Smooth muscle cell (in vitro differentiated cells): ENCODE results near the gene ARHGEF28. TPM values are rescaled to one million over a fixed set of nuclear protein-coding genes. Genes with fewer than 3 reads are reported as not detected.

Experiments used
- DNase-seq: peaks from one replicate; lab custom pipeline; 2025; ENCODE audit not compliant: unreplicated experiment; lab: John Stamatoyannopoulos, UW
- H2AFZ ChIP-seq: fragments of 200-600 bp; sonication (generic); 2 replicates; pipeline ENCODE4 v1.6.0; 2016; ENCODE audit warnings: antibody characterized with exemption, low read depth, mild to moderate bottlenecking
- H3F3A ChIP-seq: fragments of 200-600 bp; sonication (generic); 2 replicates; pipeline ENCODE4 v1.6.0; 2017; ENCODE audit warnings: antibody characterized with exemption, low read depth
- H3K27ac ChIP-seq: fragments of 200-600 bp; sonication (generic); 2 replicates; pipeline ENCODE4 v1.5.1; 2016; ENCODE audit warnings: low read depth, mild to moderate bottlenecking
- H3K27me3 ChIP-seq: fragments of 200-600 bp; sonication (generic); 2 replicates; pipeline ENCODE4 v1.6.1; 2016; ENCODE audit warnings: low read depth, mild to moderate bottlenecking
- H3K36me3 ChIP-seq: fragments of 200-600 bp; sonication (generic); 2 replicates; pipeline ENCODE4 v1.5.1; 2016; ENCODE audit warnings: low read depth
- H3K4me1 ChIP-seq: fragments of 200-600 bp; sonication (generic); 2 replicates; pipeline ENCODE4 v1.5.1; 2016; ENCODE audit warnings: low read depth
- H3K4me2 ChIP-seq: fragments of 200-600 bp; sonication (generic); 2 replicates; pipeline ENCODE4 v1.6.0; 2016; ENCODE audit warnings: mild to moderate bottlenecking
- H3K4me3 ChIP-seq: fragments of 200-600 bp; sonication (generic); 2 replicates; pipeline ENCODE4 v1.5.1; 2016; ENCODE audit warnings: mild to moderate bottlenecking
- H3K79me2 ChIP-seq: fragments of 200-600 bp; sonication (generic); 2 replicates; pipeline ENCODE4 v1.6.0; 2016; ENCODE audit warnings: low read depth, mild to moderate bottlenecking
- H3K9ac ChIP-seq: fragments of 200-600 bp; sonication (generic); 2 replicates; pipeline ENCODE4 v1.6.0; 2016; ENCODE audit warnings: low read depth
- H3K9me3 ChIP-seq: fragments of 200-600 bp; sonication (generic); replicated peaks from 2 replicates; pipeline ENCODE4 v1.5.1; 2016; ENCODE audit warnings: low read depth
- H4K20me1 ChIP-seq: fragments of 200-600 bp; sonication (generic); 2 replicates; pipeline ENCODE4 v1.6.0; 2016; ENCODE audit warnings: low read depth
- WGBS: methylation state at CpG from one replicate; pipeline ENCODE4 v1.1.7; 2016; ENCODE audit warnings: low lambda C conversion rate; 5-methylcytosine and 5-hydroxymethylcytosine counted together
- polyA plus RNA-seq: library from polyadenylated mRNA; unstranded; fragments of >200 nt; fragmentation: Nextera tagmentation; extraction: Ambion mirVana; gene quantifications from 2 replicates; pipeline ENCODE4 v1.2.1, GENCODE V29; 2016
- total RNA-seq: library from RNA; depleted of rRNA; stranded (reverse); fragments of >200 nt; gene quantifications from 2 replicates; pipeline ENCODE4 v1.2.3, GENCODE V29; 2014
- TF ChIP-seq, protein P1 (sequence below): fragments of 200-600 bp; sonication (generic); IDR thresholded peaks from 2 replicates; pipeline ENCODE4 v1.5.1; 2017; ENCODE audit warnings: borderline replicate concordance, mild to moderate bottlenecking, antibody characterized with exemption; ENCODE audit not compliant: insufficient read depth, poor library complexity, severe bottlenecking

ARHGEF28 gene
- total and polyA plus RNA-seq, 2 experiments from 2014 or later: 0.19 to 0.90 TPM

- DNase-seq: no peak
- 75% methylated on average over 3 of the region's 3 CpGs for WGBS
- Histone ChIP-seq H3F3A (no peaks in the 10 kb centered on the region), H4K20me1 (no peaks in the 10 kb centered on the region), H3K27ac (peak overlapping the region; percentile 16), H3K79me2 (no peaks in the 10 kb centered on the region), H3K4me2 (no peak overlapping the region), H3K4me3 (no peak overlapping the region), H3K9me3 (no peaks in the 10 kb centered on the region), H3K9ac (no peak overlapping the region), H3K36me3 (no peaks in the 10 kb centered on the region), H3K4me1 (no peaks in the 10 kb centered on the region), H2AFZ (no peak overlapping the region), H3K27me3 (peaks cover 33% of the 10 kb centered on the region)
- TF ChIP-seq, protein P1, sequence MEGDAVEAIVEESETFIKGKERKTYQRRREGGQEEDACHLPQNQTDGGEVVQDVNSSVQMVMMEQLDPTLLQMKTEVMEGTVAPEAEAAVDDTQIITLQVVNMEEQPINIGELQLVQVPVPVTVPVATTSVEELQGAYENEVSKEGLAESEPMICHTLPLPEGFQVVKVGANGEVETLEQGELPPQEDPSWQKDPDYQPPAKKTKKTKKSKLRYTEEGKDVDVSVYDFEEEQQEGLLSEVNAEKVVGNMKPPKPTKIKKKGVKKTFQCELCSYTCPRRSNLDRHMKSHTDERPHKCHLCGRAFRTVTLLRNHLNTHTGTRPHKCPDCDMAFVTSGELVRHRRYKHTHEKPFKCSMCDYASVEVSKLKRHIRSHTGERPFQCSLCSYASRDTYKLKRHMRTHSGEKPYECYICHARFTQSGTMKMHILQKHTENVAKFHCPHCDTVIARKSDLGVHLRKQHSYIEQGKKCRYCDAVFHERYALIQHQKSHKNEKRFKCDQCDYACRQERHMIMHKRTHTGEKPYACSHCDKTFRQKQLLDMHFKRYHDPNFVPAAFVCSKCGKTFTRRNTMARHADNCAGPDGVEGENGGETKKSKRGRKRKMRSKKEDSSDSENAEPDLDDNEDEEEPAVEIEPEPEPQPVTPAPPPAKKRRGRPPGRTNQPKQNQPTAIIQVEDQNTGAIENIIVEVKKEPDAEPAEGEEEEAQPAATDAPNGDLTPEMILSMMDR: no peak
Observed at GRCh38 chr5:73654171-73654811, 28.3 kb downstream of the ARHGEF28 start.

GRCh38 chr5:73654819-73655318 lies 28.9 kb downstream of the ARHGEF28 start:
- Histone ChIP-seq H3K4me2 (no peak overlapping the region), H3K36me3 (no peaks in the 10 kb centered on the region), H3K27me3 (peaks cover 27% of the 10 kb centered on the region), H3K4me1 (no peaks in the 10 kb centered on the region), H3K79me2 (no peaks in the 10 kb centered on the region), H3K4me3 (no peak overlapping the region), H3K27ac (no peak overlapping the region), H3K9me3 (no peaks in the 10 kb centered on the region), H3K9ac (no peak overlapping the region), H2AFZ (no peak overlapping the region), H3F3A (no peaks in the 10 kb centered on the region), H4K20me1 (no peaks in the 10 kb centered on the region)
- no peak for DNase-seq
- 86% methylated on average over 2 of the region's 2 CpGs for WGBS
- TF ChIP-seq, protein P1: no peak

- Histone ChIP-seq H3K4me3 (no peak overlapping the region), H3K27me3 (peaks cover 22% of the 10 kb centered on the region), H3K9me3 (no peaks in the 10 kb centered on the region), H3K27ac (no peak overlapping the region), H3K36me3 (no peaks in the 10 kb centered on the region), H3K79me2 (no peaks in the 10 kb centered on the region), H3K9ac (no peak overlapping the region), H3F3A (no peaks in the 10 kb centered on the region), H3K4me1 (no peaks in the 10 kb centered on the region), H2AFZ (no peak overlapping the region), H4K20me1 (no peaks in the 10 kb centered on the region), H3K4me2 (no peak overlapping the region)
- no peak for DNase-seq
- WGBS: 85% methylated on average over 6 of the region's 6 CpGs
- TF ChIP-seq, protein P1: no peak
Observed at GRCh38 chr5:73655521-73656160, 29.6 kb downstream of the ARHGEF28 start.
